CD4-positive, alpha-beta T cell treated with Interleukin-4 for 1 hour (primary cell): ENCODE results near the gene EFEMP2.
A peak's percentile ranks its signal among the peaks of the same experiment; 100 is the strongest.

Experiments
- DNase-seq, 2 donors: peaks; one replicate each; pipeline ENCODE4 v3.0.0-alpha.2; 2020 to 2022

Gene EFEMP2

GRCh38 chr11:65817835-65818680, 54.5 kb downstream of the EFEMP2 start:
- DNase-seq: peak; percentile 91 to 92

- DNase-seq: no peak
These were observed 55.2 kb downstream of the EFEMP2 start for GRCh38 chr11:65817312-65817834.

- DNase-seq: no peak
These were observed 55.9 kb downstream of the EFEMP2 start for GRCh38 chr11:65816696-65817095.
